Panc1 (cell line): ENCODE data around the gene DENND1C. TPM values are rescaled to one million over a fixed set of nuclear protein-coding genes. Genes with fewer than 3 reads are reported as not detected.

Experiments used
- ATAC-seq: fragments of 200-7000 bp; cut with Tn5 transposase; 2 replicates; pipeline ENCODE4 v1.9.1; 2020; ENCODE audit warnings: mild to moderate bottlenecking, moderate library complexity
- BruUV-seq: library from RNA; stranded (reverse); fragments of 400-500 nt; replicated peaks from 2 replicates; lab custom pipeline; 2021; lab: Mats Ljungman, UMichigan
- CTCF ChIA-PET: fragments of 300-600 bp; sonication (Branson Sonifier 250); formaldehyde crosslinking; loops from one replicate; lab custom pipeline; 2022; ENCODE audit warnings: antibody characterized with exemption; lab: Charles Lee
- POLR2A ChIA-PET: fragments of 300-600 bp; sonication (Branson Sonifier 250); formaldehyde crosslinking; loops from one replicate; lab custom pipeline; 2022; ENCODE audit warnings: antibody characterized with exemption; lab: Charles Lee
- DNase-seq: peaks from one replicate; pipeline ENCODE4 v3.0.0-alpha.2; 2010; ENCODE audit warnings: low read depth, low spot score
- H3K27ac ChIP-seq: 2 replicates; pipeline ENCODE4 v1.5.1; 2011; ENCODE audit warnings: mild to moderate bottlenecking, low read length, inconsistent platforms
- H3K27me3 ChIP-seq: fragments of 200-500 bp; sonication (Bioruptor generic); 2 replicates; pipeline ENCODE4 v1.6.0; 2014; ENCODE audit warnings: low read length, inconsistent platforms; ENCODE audit not compliant: control insufficient read depth, insufficient read depth
- H3K36me3 ChIP-seq: fragments of 200-500 bp; sonication (Bioruptor generic); 2 replicates; pipeline ENCODE4 v1.5.1; 2014; ENCODE audit warnings: inconsistent platforms, mild to moderate bottlenecking, low read length, moderate library complexity; ENCODE audit not compliant: control insufficient read depth, insufficient read depth
- H3K4me1 ChIP-seq: 2 replicates; pipeline ENCODE4 v1.5.1; 2011; ENCODE audit warnings: inconsistent platforms, mild to moderate bottlenecking, low read length, moderate library complexity; ENCODE audit not compliant: control insufficient read depth, insufficient read depth
- H3K4me3 ChIP-seq, 2 experiments: 2 replicates each; pipeline ENCODE4 v1.5.1; 2011 to 2012; ENCODE audit warnings: low read depth in 2 of 2, low read length in 2 of 2, mild to moderate bottlenecking in 2 of 2, inconsistent platforms in 1 of 2, moderate library complexity in 1 of 2
- H3K9me3 ChIP-seq: fragments of 200-500 bp; sonication (Bioruptor generic); 2 replicates; pipeline ENCODE4 v1.5.1; 2014; ENCODE audit warnings: low read depth, mild to moderate bottlenecking, inconsistent platforms, low read length, moderate library complexity; ENCODE audit not compliant: control insufficient read depth, insufficient read depth
- POLR2AphosphoS5 ChIP-seq: IDR thresholded peaks from 2 replicates; pipeline ENCODE4 v1.6.1; 2012; ENCODE audit warnings: mild to moderate bottlenecking, low read depth, low read length, moderate library complexity
- SIN3A ChIP-seq: IDR thresholded peaks from 2 replicates; pipeline ENCODE4 v1.6.1; 2012; ENCODE audit warnings: low read depth, mild to moderate bottlenecking, low read length, moderate library complexity, borderline replicate concordance; ENCODE audit not compliant: insufficient read depth
- TCF7L2 ChIP-seq: IDR thresholded peaks from 2 replicates; pipeline ENCODE4 v1.6.1; 2011; ENCODE audit warnings: mild to moderate bottlenecking, low read depth, low read length, inconsistent platforms
- in situ Hi-C: cut with HindIII; loops from 2 replicates; pipeline ENCODE4 v1.10.0; 2016; ENCODE audit warnings: low sequenced_read_pairs, low pct_unique_long_range_greater_than_20kb
- intact Hi-C: fragments of 100-400 bp; cut with micrococcal nuclease; formaldehyde crosslinking; loops from one replicate; pipeline ENCODE4 v1.10.0; 2022; ENCODE audit not compliant: unreplicated experiment
- total RNA-seq: library from RNA; stranded (reverse); gene quantifications from one replicate; pipeline ENCODE4 v1.2.1, GENCODE V29; 2021; ENCODE audit not compliant: unreplicated experiment
- TF ChIP-seq, protein P1 (sequence below), 2 experiments: IDR thresholded peaks; 2 replicates each; pipeline ENCODE4 v1.6.1; 2011 to 2012; ENCODE audit warnings: low read depth in 2 of 2, control low read depth in 1 of 2, low read length in 1 of 2, mild to moderate bottlenecking in 1 of 2, moderate library complexity in 1 of 2; ENCODE audit not compliant: insufficient read depth in 1 of 2
- TF ChIP-seq, protein P2 (sequence below): fragments of 450-650 bp; IDR thresholded peaks from 2 replicates; pipeline ENCODE4 v1.5.1; 2017; ENCODE audit warnings: mild to moderate bottlenecking

DENND1C gene
- total RNA-seq, 1 experiment from 2014 or later: 0.39 TPM

- Histone ChIP-seq H3K27me3 (no peaks in the 10 kb centered on the region), H3K4me1 (peaks cover 4% of the 10 kb centered on the region; the same call in 1 of the 2 replicates), H3K4me3 (no peak overlapping the region), H3K36me3 (no peaks in the 10 kb centered on the region), H3K9me3 (no peaks in the 10 kb centered on the region), H3K27ac (no peak overlapping the region)
- intact Hi-C loops: no loop called here
- TF ChIP-seq TCF7L2 (no peak), SIN3A (no peak), POLR2AphosphoS5 (no peak)
- TF ChIP-seq, protein P1, sequence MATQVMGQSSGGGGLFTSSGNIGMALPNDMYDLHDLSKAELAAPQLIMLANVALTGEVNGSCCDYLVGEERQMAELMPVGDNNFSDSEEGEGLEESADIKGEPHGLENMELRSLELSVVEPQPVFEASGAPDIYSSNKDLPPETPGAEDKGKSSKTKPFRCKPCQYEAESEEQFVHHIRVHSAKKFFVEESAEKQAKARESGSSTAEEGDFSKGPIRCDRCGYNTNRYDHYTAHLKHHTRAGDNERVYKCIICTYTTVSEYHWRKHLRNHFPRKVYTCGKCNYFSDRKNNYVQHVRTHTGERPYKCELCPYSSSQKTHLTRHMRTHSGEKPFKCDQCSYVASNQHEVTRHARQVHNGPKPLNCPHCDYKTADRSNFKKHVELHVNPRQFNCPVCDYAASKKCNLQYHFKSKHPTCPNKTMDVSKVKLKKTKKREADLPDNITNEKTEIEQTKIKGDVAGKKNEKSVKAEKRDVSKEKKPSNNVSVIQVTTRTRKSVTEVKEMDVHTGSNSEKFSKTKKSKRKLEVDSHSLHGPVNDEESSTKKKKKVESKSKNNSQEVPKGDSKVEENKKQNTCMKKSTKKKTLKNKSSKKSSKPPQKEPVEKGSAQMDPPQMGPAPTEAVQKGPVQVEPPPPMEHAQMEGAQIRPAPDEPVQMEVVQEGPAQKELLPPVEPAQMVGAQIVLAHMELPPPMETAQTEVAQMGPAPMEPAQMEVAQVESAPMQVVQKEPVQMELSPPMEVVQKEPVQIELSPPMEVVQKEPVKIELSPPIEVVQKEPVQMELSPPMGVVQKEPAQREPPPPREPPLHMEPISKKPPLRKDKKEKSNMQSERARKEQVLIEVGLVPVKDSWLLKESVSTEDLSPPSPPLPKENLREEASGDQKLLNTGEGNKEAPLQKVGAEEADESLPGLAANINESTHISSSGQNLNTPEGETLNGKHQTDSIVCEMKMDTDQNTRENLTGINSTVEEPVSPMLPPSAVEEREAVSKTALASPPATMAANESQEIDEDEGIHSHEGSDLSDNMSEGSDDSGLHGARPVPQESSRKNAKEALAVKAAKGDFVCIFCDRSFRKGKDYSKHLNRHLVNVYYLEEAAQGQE (IDR thresholded peaks at IDR 0.05; ENCODE audit: insufficient read depth in 1 of 2, low read depth in 2 of 2, low read length in 1 of 2): no peak
- TF ChIP-seq, protein P2, sequence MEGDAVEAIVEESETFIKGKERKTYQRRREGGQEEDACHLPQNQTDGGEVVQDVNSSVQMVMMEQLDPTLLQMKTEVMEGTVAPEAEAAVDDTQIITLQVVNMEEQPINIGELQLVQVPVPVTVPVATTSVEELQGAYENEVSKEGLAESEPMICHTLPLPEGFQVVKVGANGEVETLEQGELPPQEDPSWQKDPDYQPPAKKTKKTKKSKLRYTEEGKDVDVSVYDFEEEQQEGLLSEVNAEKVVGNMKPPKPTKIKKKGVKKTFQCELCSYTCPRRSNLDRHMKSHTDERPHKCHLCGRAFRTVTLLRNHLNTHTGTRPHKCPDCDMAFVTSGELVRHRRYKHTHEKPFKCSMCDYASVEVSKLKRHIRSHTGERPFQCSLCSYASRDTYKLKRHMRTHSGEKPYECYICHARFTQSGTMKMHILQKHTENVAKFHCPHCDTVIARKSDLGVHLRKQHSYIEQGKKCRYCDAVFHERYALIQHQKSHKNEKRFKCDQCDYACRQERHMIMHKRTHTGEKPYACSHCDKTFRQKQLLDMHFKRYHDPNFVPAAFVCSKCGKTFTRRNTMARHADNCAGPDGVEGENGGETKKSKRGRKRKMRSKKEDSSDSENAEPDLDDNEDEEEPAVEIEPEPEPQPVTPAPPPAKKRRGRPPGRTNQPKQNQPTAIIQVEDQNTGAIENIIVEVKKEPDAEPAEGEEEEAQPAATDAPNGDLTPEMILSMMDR: no peak
- DNase-seq (no peak), ATAC-seq (no peak)
- ChIA-PET POLR2A (no interaction called here), CTCF (no interaction called here)
- in situ Hi-C loops: no loop called here
- no TSS peak for BruUV-seq
Observed at GRCh38 chr19:6521718-6522646, 40.4 kb upstream of the DENND1C start.

- BruUV-seq: no TSS peak
- DNase-seq: peak; percentile 89
- Histone ChIP-seq H3K27ac (no peak overlapping the region), H3K36me3 (no peaks in the 10 kb centered on the region), H3K9me3 (no peaks in the 10 kb centered on the region), H3K27me3 (no peaks in the 10 kb centered on the region), H3K4me1 (peaks cover 5% of the 10 kb centered on the region; the same call in 1 of the 2 replicates), H3K4me3 (no peak overlapping the region)
- CTCF ChIA-PET: interaction anchor here (0.8 kb wide), 1 partner anchor 716 kb away, joined by 3 read pairs; no protein-coding TSS in a partner anchor
- no peak for ATAC-seq
- TF ChIP-seq, protein P2: no peak
- no peak for TF ChIP-seq TCF7L2
- no peak for TF ChIP-seq SIN3A
- no peak for TF ChIP-seq POLR2AphosphoS5
- TF ChIP-seq, protein P1 (IDR thresholded peaks at IDR 0.05; ENCODE audit: insufficient read depth in 1 of 2, low read depth in 2 of 2, low read length in 1 of 2): no peak
- in situ Hi-C loops (no loop called here), intact Hi-C loops (no loop called here)
- POLR2A ChIA-PET: no interaction called here
Observed at GRCh38 chr19:6519289-6519688, 37.7 kb upstream of the DENND1C start.
